Retinal pigment epithelial cell (primary cell): ENCODE data around the gene MEI1.
"Not testable (repeated sequence)": the region's sequence is repeated elsewhere in the genome, so short reads cannot be mapped to it uniquely, and the experiment has no call there.

Experiments used
- DNase-seq: peaks from one replicate; pipeline ENCODE4 v3.0.0-alpha.2; 2010; ENCODE audit warnings: low read depth
- H3K4me3 ChIP-seq: 2 replicates; pipeline ENCODE4 v1.5.1; 2011; ENCODE audit warnings: mild to moderate bottlenecking, low read length, control low read depth, moderate library complexity
- CTCF ChIP-seq: conservative IDR thresholded peaks from 2 replicates; pipeline ENCODE4 v1.5.1; 2011; ENCODE audit warnings: low read depth, low read length, control low read depth, inconsistent platforms

MEI1 gene

GRCh38 chr22:41683616-41684015, 15.7 kb upstream of the MEI1 start:
- DNase-seq: no peak
- no peak for TF ChIP-seq CTCF
- no peak overlapping the region for H3K4me3 ChIP-seq

- no peak overlapping the region for H3K4me3 ChIP-seq
- no peak for DNase-seq
- TF ChIP-seq CTCF: no peak
Measured at GRCh38 chr22:41684194-41684593, 15.1 kb upstream of the MEI1 start.

GRCh38 chr22:41686890-41687289, 12.4 kb upstream of the MEI1 start:
- not testable (repeated sequence) for DNase-seq, H3K4me3 ChIP-seq

- peak overlapping the region; percentile 87 for H3K4me3 ChIP-seq
- TF ChIP-seq CTCF: no peak
- DNase-seq: no peak
Measured at GRCh38 chr22:41687901-41688364, 11.4 kb upstream of the MEI1 start.

GRCh38 chr22:41688365-41689211, 10.7 kb upstream of the MEI1 start, which contains the start of gene SNU13:
Gene SNU13 (minus strand): TSS chr22:41688867. CDS start chr22:41688796, 71 bp downstream.
- DNase-seq: peak; percentile 61
- peak within 1 kb of the TSS; percentile 87 for H3K4me3 ChIP-seq
- TF ChIP-seq CTCF: no peak

- no peak for TF ChIP-seq CTCF
- H3K4me3 ChIP-seq: no peak overlapping the region
- DNase-seq: no peak
Measured at GRCh38 chr22:41690476-41690875, 8.8 kb upstream of the MEI1 start.

- DNase-seq: no peak
- H3K4me3 ChIP-seq: no peak overlapping the region
- no peak for TF ChIP-seq CTCF
Measured at GRCh38 chr22:41695211-41695610, 4.1 kb upstream of the MEI1 start.
